Vagina (tissue), 2 donors: ENCODE data around the gene KDM6B.

Experiments used
- POLR2AphosphoS5 ChIP-seq, 2 donors: sonication (generic); formaldehyde crosslinking; IDR thresholded peaks; one replicate each; pipeline ENCODE4 v1.9.0; 2017; ENCODE audit warnings: antibody characterized with exemption in 2 of 2, mild to moderate bottlenecking in 2 of 2, low read depth in 1 of 2; ENCODE audit not compliant: insufficient read depth in 1 of 2
- TF ChIP-seq, protein P1 (sequence below), 3 experiments: fragments of 450-650 bp in 2 of 3; fragments of 200-600 bp in 1 of 3; sonication (generic) in 1 of 3; IDR thresholded peaks; one replicate each; pipeline ENCODE4 v1.5.1; 2017 to 2019; ENCODE audit warnings: antibody characterized with exemption in 3 of 3, mild to moderate bottlenecking in 2 of 3, moderate library complexity in 2 of 3

DNA sequence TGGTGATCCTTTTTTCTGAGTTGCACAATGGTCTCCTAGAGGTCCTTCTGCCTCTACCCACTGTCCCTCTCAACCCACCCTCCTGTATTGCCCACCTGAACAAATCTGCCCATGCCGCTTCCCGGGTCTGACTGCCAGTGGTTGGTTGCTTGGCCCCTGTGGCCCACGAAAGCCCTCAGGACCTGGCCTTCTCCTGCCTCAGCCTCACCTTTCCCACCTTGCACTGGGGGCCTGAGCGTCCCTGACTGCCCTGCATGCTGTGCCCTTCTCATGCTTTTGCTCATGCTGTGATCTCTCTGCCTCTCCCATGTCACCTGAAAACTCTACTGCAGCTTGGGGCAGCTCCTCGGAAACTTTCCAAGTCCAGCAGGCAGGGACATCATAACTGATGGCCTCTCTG, 13.8 kb upstream of the KDM6B start:
- TF ChIP-seq, protein P1, sequence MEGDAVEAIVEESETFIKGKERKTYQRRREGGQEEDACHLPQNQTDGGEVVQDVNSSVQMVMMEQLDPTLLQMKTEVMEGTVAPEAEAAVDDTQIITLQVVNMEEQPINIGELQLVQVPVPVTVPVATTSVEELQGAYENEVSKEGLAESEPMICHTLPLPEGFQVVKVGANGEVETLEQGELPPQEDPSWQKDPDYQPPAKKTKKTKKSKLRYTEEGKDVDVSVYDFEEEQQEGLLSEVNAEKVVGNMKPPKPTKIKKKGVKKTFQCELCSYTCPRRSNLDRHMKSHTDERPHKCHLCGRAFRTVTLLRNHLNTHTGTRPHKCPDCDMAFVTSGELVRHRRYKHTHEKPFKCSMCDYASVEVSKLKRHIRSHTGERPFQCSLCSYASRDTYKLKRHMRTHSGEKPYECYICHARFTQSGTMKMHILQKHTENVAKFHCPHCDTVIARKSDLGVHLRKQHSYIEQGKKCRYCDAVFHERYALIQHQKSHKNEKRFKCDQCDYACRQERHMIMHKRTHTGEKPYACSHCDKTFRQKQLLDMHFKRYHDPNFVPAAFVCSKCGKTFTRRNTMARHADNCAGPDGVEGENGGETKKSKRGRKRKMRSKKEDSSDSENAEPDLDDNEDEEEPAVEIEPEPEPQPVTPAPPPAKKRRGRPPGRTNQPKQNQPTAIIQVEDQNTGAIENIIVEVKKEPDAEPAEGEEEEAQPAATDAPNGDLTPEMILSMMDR (IDR thresholded peaks at IDR 0.05): no peak
- TF ChIP-seq POLR2AphosphoS5 (IDR thresholded peaks at IDR 0.05; ENCODE audit: insufficient read depth in 1 of 2, low read depth in 1 of 2): no peak
